A549 (cell line): Measurements from ENCODE around the gene PRKD2. TPM values are rescaled to one million over a fixed set of nuclear protein-coding genes. Genes with fewer than 3 reads are reported as not detected.
A peak's percentile ranks its signal among the peaks of the same experiment; 100 is the strongest.

Experiments
- ATAC-seq, 2 experiments: fragments of 200-7000 bp in 1 of 2; fragments of >200 bp in 1 of 2; cut with Nextera tagmentation in 1 of 2; cut with Tn5 transposase in 1 of 2; 3 replicates each; pipeline versions ENCODE4 v1.8.0 to v1.9.1; 2018 to 2020; ENCODE audit warnings: mild to moderate bottlenecking in 1 of 2, moderate library complexity in 1 of 2
- CTCF ChIA-PET: fragments of 300-600 bp; sonication (Branson Sonifier 250); formaldehyde crosslinking; extraction: SDS; loops from one replicate; lab custom pipeline; 2021; ENCODE audit warnings: antibody characterized with exemption, inconsistent platforms; lab: Yijun Ruan, JAX
- POLR2A ChIA-PET: fragments of 350-600 bp; formaldehyde crosslinking; extraction: SDS; loops from one replicate; lab custom pipeline; 2021; ENCODE audit warnings: antibody characterized with exemption, inconsistent platforms; lab: Yijun Ruan, JAX
- DNase-seq, 2 experiments: peaks; one replicate each; pipeline versions ENCODE4 v3.0.0 to v3.0.0-alpha.2; 2011 to 2016; ENCODE audit warnings: low read depth in 1 of 2, low spot score in 1 of 2
- FAIRE-seq: peaks from 2 replicates; lab custom pipeline; 2011; peaks lifted over from hg19 to GRCh38; lab: Jason Lieb, UNC
- H3K27ac ChIP-seq, 2 experiments: fragments of >200 bp; sonication (Bioruptor Twin); formaldehyde crosslinking; 3 replicates each; pipeline ENCODE4 v1.5.1; 2016 to 2017
- H3K4me1 ChIP-seq: fragments of >200 bp; sonication (Bioruptor Twin); formaldehyde crosslinking; 3 replicates; pipeline ENCODE4 v1.6.1; 2016
- H3K4me2 ChIP-seq: fragments of >200 bp; sonication (Bioruptor Twin); formaldehyde crosslinking; 3 replicates; pipeline ENCODE4 v1.6.1; 2016
- H3K4me3 ChIP-seq: fragments of >200 bp; sonication (Bioruptor Twin); formaldehyde crosslinking; 3 replicates; pipeline ENCODE4 v1.5.1; 2016
- H3K9me3 ChIP-seq: fragments of >200 bp; sonication (Bioruptor Twin); formaldehyde crosslinking; 3 replicates; pipeline ENCODE4 v1.6.1; 2016
- BHLHE40 ChIP-seq: IDR thresholded peaks from 2 replicates; pipeline ENCODE4 v1.6.1; 2012; ENCODE audit warnings: low read depth, low read length, inconsistent platforms
- CHD2 ChIP-seq: fragments of 150-350 bp; IDR thresholded peaks from 2 replicates; pipeline ENCODE4 v1.6.1; 2014; ENCODE audit warnings: low read length; ENCODE audit not compliant: partially characterized antibody
- EHF ChIP-seq: fragments of 250-450 bp; sonication (Bioruptor Pico); IDR thresholded peaks from 2 replicates; pipeline ENCODE4 v1.5.0; 2020; ENCODE audit warnings: mild to moderate bottlenecking
- HOXB13 ChIP-seq: fragments of 250-450 bp; sonication (Bioruptor Pico); IDR thresholded peaks from 2 replicates; pipeline ENCODE4 v1.5.0; 2020; ENCODE audit warnings: low read depth, mild to moderate bottlenecking, moderate library complexity
- JUN ChIP-seq, 2 experiments: fragments of >200 bp; sonication (Bioruptor Twin); formaldehyde crosslinking; IDR thresholded peaks; 2 replicates in 1 of 2; 3 replicates in 1 of 2; pipeline ENCODE4 v1.6.1; 2016 to 2017
- KDM1A ChIP-seq: fragments of 200-600 bp; sonication (generic); IDR thresholded peaks from 2 replicates; pipeline ENCODE4 v1.6.1; 2016; ENCODE audit warnings: low read depth, mild to moderate bottlenecking
- KDM5A ChIP-seq: fragments of 200-600 bp; sonication (generic); IDR thresholded peaks from 2 replicates; pipeline ENCODE4 v1.6.1; 2016; ENCODE audit warnings: antibody characterized with exemption, mild to moderate bottlenecking
- NPAS2 ChIP-seq: fragments of 250-450 bp; sonication (Bioruptor Pico); IDR thresholded peaks from 2 replicates; pipeline ENCODE4 v1.8.0; 2022; ENCODE audit warnings: mild to moderate bottlenecking, moderate library complexity, borderline replicate concordance
- PBX3 ChIP-seq: IDR thresholded peaks from 2 replicates; pipeline ENCODE4 v1.6.1; 2012
- POLR2A ChIP-seq: IDR thresholded peaks from 2 replicates; pipeline ENCODE4 v1.6.1; 2012; ENCODE audit warnings: mild to moderate bottlenecking, low read length
- RAD21 ChIP-seq, 2 experiments: fragments of >200 bp in 1 of 2; sonication (Bioruptor Twin) in 1 of 2; formaldehyde crosslinking in 1 of 2; IDR thresholded peaks in 1 of 2; conservative IDR thresholded peaks in 1 of 2; 2 replicates in 1 of 2; 3 replicates in 1 of 2; pipeline ENCODE4 v1.6.1; 2012 to 2018; ENCODE audit warnings: inconsistent platforms in 1 of 2
- RFX5 ChIP-seq: fragments of 450-650 bp; IDR thresholded peaks from 2 replicates; pipeline ENCODE4 v1.7.1; 2014; ENCODE audit warnings: antibody characterized with exemption, mild to moderate bottlenecking, moderate library complexity
- RNF2 ChIP-seq: fragments of 200-600 bp; sonication (generic); IDR thresholded peaks from 2 replicates; pipeline ENCODE4 v1.6.1; 2016; ENCODE audit warnings: low read depth, mild to moderate bottlenecking, antibody characterized with exemption, moderate library complexity, borderline replicate concordance
- SMC3 ChIP-seq: fragments of >200 bp; sonication (Bioruptor Twin); formaldehyde crosslinking; IDR thresholded peaks from 3 replicates; pipeline ENCODE4 v1.6.1; 2018; ENCODE audit warnings: inconsistent platforms
- SREBF2 ChIP-seq: fragments of 450-650 bp; IDR thresholded peaks from 2 replicates; pipeline ENCODE4 v1.6.1; 2014; ENCODE audit warnings: mild to moderate bottlenecking, moderate library complexity
- TFCP2L1 ChIP-seq: fragments of 250-450 bp; sonication (Bioruptor Pico); IDR thresholded peaks from 2 replicates; pipeline ENCODE4 v1.5.0; 2021; ENCODE audit warnings: mild to moderate bottlenecking
- TP53 ChIP-seq: fragments of 250-450 bp; sonication (Bioruptor Pico); IDR thresholded peaks from 2 replicates; pipeline ENCODE4 v1.5.0; 2021; ENCODE audit warnings: mild to moderate bottlenecking, moderate library complexity
- USF2 ChIP-seq: fragments of 450-650 bp; IDR thresholded peaks from 2 replicates; pipeline ENCODE4 v1.6.1; 2014; ENCODE audit warnings: antibody characterized with exemption
- ZC3H11A ChIP-seq: fragments of 450-650 bp; IDR thresholded peaks from 2 replicates; pipeline ENCODE4 v1.6.1; 2014; ENCODE audit warnings: antibody characterized with exemption, mild to moderate bottlenecking
- ZFP36 ChIP-seq: fragments of 450-650 bp; IDR thresholded peaks from 2 replicates; pipeline ENCODE4 v1.6.1; 2014; ENCODE audit warnings: borderline replicate concordance; ENCODE audit not compliant: partially characterized antibody
- WGBS: methylation state at CpG from one replicate; pipeline ENCODE4 v1.1.6; 2017; ENCODE audit errors: missing lambda C conversion rate; 5-methylcytosine and 5-hydroxymethylcytosine counted together
- polyA plus RNA-seq, 4 experiments: library from polyadenylated mRNA; depleted of rRNA in 3 of 4; stranded (reverse); fragments of >200 nt; fragmentation: RNase III in 1 of 4; extraction: RNeasy Plus Mini Kit Qiagen cat#74134 plus additional on column Dnase treatment in 1 of 4; gene quantifications; 2 replicates in 3 of 4; 3 replicates in 1 of 4; pipeline ENCODE4 v1.2.3, GENCODE V29; 2011 to 2017

The PRKD2 gene
- polyA plus RNA-seq, 2 of the 4 experiments (the other 2 are of a cell fraction): 8.3 to 24.6 TPM

- TF ChIP-seq PBX3: 0 out of 2 replicates have a peak, but pooled peaks have one; percentile 12
- no peak for TF ChIP-seq CHD2
- TF ChIP-seq, all 56 proteins: peak for 1
- CTCF ChIA-PET: interaction anchor here (0.7 to 4.5 kb wide), 6 partner anchors 10 to 88 kb away, joined by 3 to 64 read pairs (median 4); no protein-coding TSS in a partner anchor
- WGBS: 88% methylated on average over 15 of the region's 15 CpGs
- no peak overlapping the region for H3K4me3 ChIP-seq
- ATAC-seq (no peak), FAIRE-seq (no peak), DNase-seq (no peak)
- H3K4me2 ChIP-seq: no peak overlapping the region
- no peak overlapping the region for H3K27ac ChIP-seq
- POLR2A ChIA-PET: no interaction called here
- H3K4me1 ChIP-seq: peaks cover 19% of the 10 kb centered on the region
- no peaks in the 10 kb centered on the region for H3K9me3 ChIP-seq
Measured at GRCh38 chr19:46718934-46719622, 2.2 kb upstream of the PRKD2 start.

GRCh38 chr19:46718157-46718933 is 1.4 kb upstream of the PRKD2 start:
- CTCF ChIA-PET: interaction anchor here (1.3 to 4.5 kb wide), 2 partner anchors 11 to 14 kb away, joined by 5 to 64 read pairs; no protein-coding TSS in a partner anchor
- TF ChIP-seq USF2 (no peak), SREBF2 (no peak), KDM5A (no peak), JUN (IDR thresholded peaks at IDR 0.05) (no peak; a peak in 1 of 5 replicates), SMC3 (no peak), HOXB13 (CRISPR knock-in tag) (no peak)
- ATAC-seq (peak; percentile 3 to 19; a peak in 3 of 6 replicates), DNase-seq (peak; percentile 62 to 63), FAIRE-seq (no peak)
- WGBS: 80% methylated on average over 17 of the region's 17 CpGs
- peaks cover 23% of the 10 kb centered on the region for H3K4me1 ChIP-seq
- POLR2A ChIA-PET: no interaction called here
- no peaks in the 10 kb centered on the region for H3K9me3 ChIP-seq
- no peak overlapping the region for H3K27ac ChIP-seq
- no peak overlapping the region for H3K4me3 ChIP-seq
- peak overlapping the region; percentile 98 for H3K4me2 ChIP-seq

GRCh38 chr19:46717716-46718143 is 816 bp upstream of the PRKD2 start:
- Histone ChIP-seq H3K4me1 (peaks cover 25% of the 10 kb centered on the region), H3K27ac (peak overlapping the region; percentile 84 to 90), H3K4me3 (peak overlapping the region; percentile 88), H3K9me3 (no peaks in the 10 kb centered on the region), H3K4me2 (peak overlapping the region; percentile 98)
- ChIA-PET CTCF (interaction anchor here (1.3 to 4.5 kb wide), 2 partner anchors 11 to 13 kb away, joined by 5 to 64 read pairs; no protein-coding TSS in a partner anchor), POLR2A (no interaction called here)
- no peak for FAIRE-seq
- 64% methylated on average over 9 of the region's 9 CpGs for WGBS
- TF ChIP-seq ZC3H11A (no peak), RFX5 (no peak), NPAS2 (CRISPR knock-in tag) (no peak), RNF2 (no peak), BHLHE40 (no peak), CHD2 (no peak), RAD21 (conservative IDR thresholded peaks at IDR 0.05 in 1 of 2, IDR thresholded peaks at IDR 0.05 in 1 of 2) (no peak), EHF (CRISPR knock-in tag) (no peak), POLR2A (no peak), TP53 (CRISPR knock-in tag) (no peak), KDM1A (no peak), TFCP2L1 (CRISPR knock-in tag) (no peak), ZFP36 (no peak)
- peak; percentile 1 to 2; a peak in 4 of 6 replicates for ATAC-seq
- DNase-seq: no peak
